IPS-18c (cell line): ENCODE results near the gene SAYSD1.

Source experiments
- H3K4me3 ChIP-seq: 2 replicates; pipeline ENCODE4 v1.7.0; 2013; ENCODE audit warnings: low read depth, mild to moderate bottlenecking, low read length, moderate library complexity; ENCODE audit not compliant: insufficient read depth
- H3K9me3 ChIP-seq: one replicate; pipeline ENCODE4 v1.6.1; 2013; ENCODE audit warnings: mild to moderate bottlenecking, low read length, moderate library complexity; ENCODE audit not compliant: control insufficient read depth, insufficient read depth

The SAYSD1 gene

DNA sequence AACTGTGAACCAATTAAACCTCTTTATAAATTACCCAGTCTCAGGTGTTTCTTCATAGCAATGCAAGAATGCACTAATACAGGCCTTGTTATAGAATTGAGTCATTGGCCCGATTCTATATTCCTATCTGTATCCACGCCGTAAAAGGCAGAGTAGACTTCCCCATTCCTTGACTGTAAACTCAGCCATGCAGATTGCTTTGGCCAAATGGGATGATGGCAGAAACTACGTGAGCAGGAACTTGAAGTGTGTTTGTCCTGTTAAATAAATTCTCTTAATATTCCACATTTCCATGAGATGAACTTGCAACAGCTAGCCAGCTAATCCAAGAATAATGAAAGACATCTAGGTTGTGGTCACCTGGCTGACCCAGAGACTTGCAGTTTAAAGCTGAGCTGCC, 3.9 kb upstream of the SAYSD1 start:
- Histone ChIP-seq H3K9me3 (no peaks in the 10 kb centered on the region), H3K4me3 (no peak overlapping the region)

- no peaks in the 10 kb centered on the region for H3K9me3 ChIP-seq
These were observed 640 bp downstream of the SAYSD1 start for GRCh38 chr6:39114388-39114703.

DNA sequence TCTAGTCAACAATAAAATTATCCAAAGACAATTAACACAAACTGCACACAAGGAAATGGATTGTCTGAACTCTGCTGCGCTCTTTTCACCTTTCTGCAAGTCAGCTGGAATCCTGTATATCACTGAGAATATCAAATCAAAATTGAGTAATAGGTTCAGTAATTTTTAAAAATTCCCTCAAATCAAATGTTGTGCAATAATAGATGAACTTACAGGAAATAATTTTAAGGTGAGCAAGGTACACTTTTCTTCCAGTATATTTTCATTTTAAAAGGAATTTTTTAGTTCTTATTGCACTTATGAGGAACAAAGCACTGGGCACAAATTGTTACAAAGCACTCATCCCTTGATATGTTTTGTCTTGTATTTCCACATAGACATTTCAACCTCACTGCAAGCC, 1.2 kb downstream of the SAYSD1 start:
- H3K4me3 ChIP-seq = no peak overlapping the region
- H3K9me3 ChIP-seq = no peaks in the 10 kb centered on the region

More at GRCh38 chr6:39114388-39114703, 640 bp downstream of the SAYSD1 start:
- peak overlapping the region; percentile 82 for H3K4me3 ChIP-seq

GRCh38 chr6:39111280-39111679, 3.7 kb downstream of the SAYSD1 start:
- no peak overlapping the region for H3K4me3 ChIP-seq
- no peaks in the 10 kb centered on the region for H3K9me3 ChIP-seq

- Histone ChIP-seq H3K9me3 (no peaks in the 10 kb centered on the region), H3K4me3 (no peak overlapping the region)
These were observed 6.7 kb downstream of the SAYSD1 start for GRCh38 chr6:39108041-39108839.

DNA sequence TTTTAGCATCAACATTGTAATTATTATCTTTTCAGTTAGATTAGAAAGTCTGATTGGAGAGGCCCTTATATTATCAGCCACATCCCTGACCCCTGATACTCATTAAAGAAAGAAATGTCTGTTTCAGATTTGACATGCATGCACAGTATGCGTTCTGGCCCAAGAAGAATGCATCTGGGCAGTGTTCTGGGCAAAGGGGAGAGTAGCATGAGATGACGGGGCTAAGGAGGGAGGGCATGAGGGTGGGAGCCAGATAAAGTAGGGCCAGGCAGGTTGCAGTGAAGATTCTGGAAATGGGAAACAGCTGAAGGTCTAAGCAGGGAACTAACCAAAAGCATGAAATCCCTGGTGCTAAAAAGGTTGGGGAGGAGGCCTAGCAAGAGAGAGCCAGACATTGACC, 7.3 kb downstream of the SAYSD1 start:
- no peaks in the 10 kb centered on the region for H3K9me3 ChIP-seq
- no peak overlapping the region for H3K4me3 ChIP-seq

DNA sequence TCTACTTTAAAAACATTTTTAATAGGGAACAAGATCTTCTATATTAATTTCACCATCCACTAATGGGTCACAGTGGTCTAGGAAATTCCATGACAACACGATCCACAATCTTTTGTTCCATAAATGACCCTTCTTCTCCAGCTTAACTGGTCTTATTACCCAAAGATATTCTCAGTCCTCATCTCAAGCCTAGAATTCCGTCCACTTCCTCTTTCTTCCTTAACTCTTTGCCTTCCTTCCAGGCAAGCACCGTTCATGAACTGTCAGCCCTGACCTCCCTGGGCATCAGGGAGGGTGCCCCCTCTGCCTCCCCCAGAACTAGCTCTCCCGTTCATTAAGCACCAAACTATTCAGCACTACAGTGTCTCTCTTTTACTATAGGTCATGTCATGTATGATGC, 8.0 kb downstream of the SAYSD1 start:
- no peak overlapping the region for H3K4me3 ChIP-seq

DNA sequence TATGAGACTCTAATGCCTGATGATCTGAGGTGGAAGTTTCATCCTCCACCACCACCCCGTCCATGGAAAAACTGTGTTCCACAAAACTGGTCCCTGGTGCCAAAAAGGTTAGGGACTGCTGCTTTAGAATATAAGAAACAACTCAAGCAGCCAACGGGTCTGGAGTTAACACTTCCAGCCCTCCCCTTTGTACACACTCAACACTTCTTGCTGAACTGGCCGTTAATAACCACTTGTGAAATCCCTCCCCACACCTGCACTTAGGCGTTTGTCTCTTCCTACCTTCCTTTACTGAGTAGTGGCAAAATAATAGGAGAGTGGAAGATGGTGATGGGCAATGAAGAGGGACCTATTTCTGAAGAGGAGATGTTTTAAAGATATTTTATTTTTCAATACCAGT, 10.5 kb downstream of the SAYSD1 start:
- H3K9me3 ChIP-seq = no peaks in the 10 kb centered on the region
- no peak overlapping the region for H3K4me3 ChIP-seq

More for the DNA sequence above, 8.0 kb downstream of the SAYSD1 start:
- H3K9me3 ChIP-seq = no peaks in the 10 kb centered on the region

DNA sequence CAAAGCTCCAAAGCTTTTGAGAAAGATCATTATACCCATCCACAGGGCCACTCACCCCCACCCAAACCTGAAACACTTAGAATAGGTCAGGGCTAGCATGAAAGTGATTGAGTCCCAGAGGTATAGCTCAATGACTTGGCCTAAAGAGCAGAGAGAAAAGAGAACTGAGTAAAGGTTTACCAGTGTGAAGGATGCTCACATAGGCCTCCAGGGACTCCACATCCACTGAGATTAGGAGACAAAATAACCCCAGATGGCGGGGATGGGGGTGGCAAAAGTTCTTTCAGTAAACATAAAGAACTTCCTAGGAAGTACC, 12.2 kb downstream of the SAYSD1 start:
- Histone ChIP-seq H3K9me3 (no peaks in the 10 kb centered on the region), H3K4me3 (no peak overlapping the region)

DNA sequence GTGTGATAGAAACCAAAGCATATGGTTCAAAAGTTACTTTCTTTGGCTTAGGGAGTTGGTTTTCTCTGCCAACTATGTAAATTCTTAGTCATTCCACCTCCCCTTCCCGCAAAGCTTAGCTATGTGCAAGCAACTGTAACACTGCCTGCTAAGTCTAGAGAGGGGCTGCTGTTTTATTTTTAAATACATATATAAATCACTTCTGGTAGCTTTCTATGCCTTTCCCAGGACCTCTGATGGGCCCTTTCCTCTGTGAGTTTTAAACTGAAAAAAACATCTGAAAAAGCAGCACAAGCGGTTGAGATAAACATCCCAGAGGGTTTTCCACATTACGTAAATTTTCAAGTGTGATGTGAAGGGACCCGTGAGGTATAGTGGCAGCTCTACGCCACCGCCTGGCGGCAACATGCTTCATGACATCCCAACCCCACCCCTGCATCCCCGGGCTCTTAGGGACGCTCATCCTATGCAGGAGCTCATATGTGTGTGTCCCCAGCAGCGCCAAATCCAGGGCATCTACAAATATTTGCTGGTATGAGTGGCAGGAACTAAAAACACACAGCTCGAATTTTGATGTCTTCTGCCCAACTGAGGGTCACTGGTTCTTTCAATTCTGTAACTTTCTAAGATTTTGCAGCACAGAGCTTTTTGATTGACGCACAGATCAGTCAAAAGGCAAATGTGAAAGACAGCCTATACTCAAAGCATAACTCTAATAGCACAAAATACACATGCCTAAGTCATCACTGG, 12.7 kb downstream of the SAYSD1 start:
- H3K4me3 ChIP-seq = no peak overlapping the region

GRCh38 chr6:39100358-39100757, 14.6 kb downstream of the SAYSD1 start:
- Histone ChIP-seq H3K4me3 (no peak overlapping the region), H3K9me3 (no peaks in the 10 kb centered on the region)

More for the DNA sequence above, 12.7 kb downstream of the SAYSD1 start:
- H3K9me3 ChIP-seq = no peaks in the 10 kb centered on the region

DNA sequence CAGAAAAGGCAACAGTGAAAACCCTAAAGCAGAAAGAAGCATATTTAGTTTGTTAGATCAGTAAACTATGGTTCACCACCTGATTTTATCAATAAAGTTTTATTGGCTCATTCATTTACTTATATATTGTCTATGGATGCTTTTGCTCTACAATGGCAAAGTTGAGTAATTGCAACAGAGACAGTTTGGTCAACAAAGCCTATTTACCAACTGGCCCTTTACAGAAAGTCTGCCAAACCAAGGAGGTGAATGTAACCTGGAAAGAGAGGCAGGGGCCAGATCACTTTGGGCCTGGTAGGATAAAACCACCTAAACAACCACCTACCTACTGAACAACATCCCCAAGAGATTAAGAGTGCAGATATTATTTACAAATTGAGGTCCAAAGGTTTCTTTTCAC, 19.4 kb downstream of the SAYSD1 start:
- Histone ChIP-seq H3K9me3 (no peaks in the 10 kb centered on the region), H3K4me3 (no peak overlapping the region)

DNA sequence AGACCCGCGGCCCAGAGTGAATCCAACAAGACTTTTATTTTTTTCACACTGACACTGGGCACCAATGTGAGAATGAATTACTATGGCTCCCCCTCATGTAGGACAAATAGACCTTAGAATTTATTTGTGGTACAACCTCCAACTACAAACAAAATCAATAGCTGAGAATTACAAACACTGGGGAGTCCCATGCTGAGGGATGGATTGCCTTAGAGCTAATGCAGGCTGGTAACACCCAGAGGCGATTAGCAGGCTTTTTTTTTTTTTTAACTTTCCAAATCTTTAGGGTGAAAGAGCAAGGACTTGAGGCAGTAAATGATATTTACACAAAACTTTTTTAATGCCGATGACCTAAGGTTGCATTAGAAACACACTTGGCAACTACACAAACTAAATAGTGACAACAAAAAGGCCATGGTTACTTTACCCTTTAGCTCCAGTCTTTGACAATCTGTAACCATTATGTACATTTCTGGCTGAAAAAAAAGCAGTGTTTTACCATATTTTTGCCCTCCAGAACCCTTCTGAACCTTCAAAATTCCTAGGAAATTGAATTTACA, 21.8 kb downstream of the SAYSD1 start:
- Histone ChIP-seq H3K9me3 (no peaks in the 10 kb centered on the region), H3K4me3 (no peak overlapping the region)

DNA sequence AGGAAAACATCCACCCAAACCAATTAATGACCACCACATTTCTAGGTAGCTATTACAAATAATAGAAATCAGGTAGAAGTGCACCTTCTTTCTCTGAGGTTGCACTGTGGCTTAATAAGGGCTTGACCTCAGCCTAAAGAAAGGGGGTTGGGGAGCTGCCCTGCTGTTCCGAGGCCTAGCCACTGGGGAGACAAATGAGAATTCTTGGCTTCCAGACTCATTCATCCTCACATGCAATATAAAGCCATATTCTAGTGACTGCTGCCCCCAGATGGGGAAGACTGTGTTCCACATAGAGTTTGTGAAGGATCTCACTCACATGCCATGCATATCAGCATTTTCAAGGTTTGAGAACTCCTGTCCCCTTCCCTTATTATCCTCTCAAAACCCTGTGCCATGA, 22.9 kb downstream of the SAYSD1 start:
- H3K4me3 ChIP-seq = no peak overlapping the region
- H3K9me3 ChIP-seq = no peaks in the 10 kb centered on the region

GRCh38 chr6:39091220-39091619, 23.8 kb downstream of the SAYSD1 start:
- H3K4me3 ChIP-seq = no peak overlapping the region
- H3K9me3 ChIP-seq = no peaks in the 10 kb centered on the region

- Histone ChIP-seq H3K4me3 (no peak overlapping the region), H3K9me3 (peaks cover 2% of the 10 kb centered on the region)
These were observed 24.9 kb downstream of the SAYSD1 start for GRCh38 chr6:39090036-39090435.

DNA sequence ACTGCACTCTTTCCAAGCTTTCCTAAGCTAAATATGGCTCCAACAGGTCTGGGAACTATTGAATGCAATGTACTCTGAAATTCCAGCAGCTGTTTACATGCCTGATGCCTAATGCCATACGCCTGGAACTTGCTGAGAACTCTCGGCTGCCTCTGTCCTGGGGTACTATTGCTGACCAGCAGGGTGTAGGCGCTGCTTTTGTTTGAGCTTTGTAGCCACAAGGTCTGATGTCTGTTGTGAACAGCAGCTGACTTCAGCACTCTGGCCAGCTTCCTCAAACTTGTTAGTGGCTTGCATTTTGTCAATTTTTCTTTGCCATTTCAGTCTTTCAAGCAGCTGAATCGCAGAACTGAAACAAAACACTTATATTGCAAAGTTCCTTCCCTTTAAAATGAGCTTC, 26.7 kb downstream of the SAYSD1 start:
- Histone ChIP-seq H3K9me3 (peaks cover 2% of the 10 kb centered on the region), H3K4me3 (no peak overlapping the region)

DNA sequence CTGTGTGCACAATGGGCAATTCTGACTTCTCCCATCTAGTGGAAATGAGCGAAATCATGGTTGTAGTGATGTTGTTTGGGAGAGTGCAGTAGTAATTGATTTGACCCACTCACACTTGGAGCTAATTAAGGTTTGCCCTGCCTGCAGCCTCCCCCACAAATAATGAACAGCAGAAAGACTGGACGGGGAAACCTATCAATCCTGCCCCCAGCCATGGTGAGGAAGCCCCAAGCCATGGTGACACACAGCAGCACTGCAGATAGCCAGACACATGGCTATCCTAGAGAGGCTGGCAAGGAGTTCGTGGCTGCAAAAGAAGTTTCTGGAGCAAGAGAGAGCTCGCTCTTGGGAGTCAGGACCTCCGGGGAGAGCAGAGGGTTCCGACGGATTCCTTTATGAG, 27.8 kb downstream of the SAYSD1 start:
- Histone ChIP-seq H3K4me3 (no peak overlapping the region), H3K9me3 (peaks cover 2% of the 10 kb centered on the region)
